ENCODE measurements around the gene ASB18.

DNA sequence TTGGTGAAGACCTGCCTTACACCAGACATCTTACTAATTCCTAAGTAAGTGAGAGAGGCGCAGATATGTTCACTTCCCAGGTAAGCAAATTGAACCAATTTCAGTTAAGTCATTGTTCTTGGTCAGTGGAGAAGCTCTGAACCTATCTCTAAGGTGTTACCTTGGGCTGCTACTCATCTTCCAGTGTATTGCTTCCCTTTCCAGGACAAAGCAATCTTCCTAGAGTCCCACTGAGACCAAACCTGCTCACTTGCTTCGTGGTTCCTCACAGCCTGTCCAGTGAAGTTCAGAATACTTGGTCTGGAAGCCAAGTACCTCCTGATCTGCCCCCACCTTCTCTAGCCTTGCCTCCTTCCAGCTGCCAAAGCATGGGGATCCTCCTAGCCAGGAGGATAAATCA, 73.5 kb downstream of the ASB18 start:
- TF ChIP-seq, protein P1, sequence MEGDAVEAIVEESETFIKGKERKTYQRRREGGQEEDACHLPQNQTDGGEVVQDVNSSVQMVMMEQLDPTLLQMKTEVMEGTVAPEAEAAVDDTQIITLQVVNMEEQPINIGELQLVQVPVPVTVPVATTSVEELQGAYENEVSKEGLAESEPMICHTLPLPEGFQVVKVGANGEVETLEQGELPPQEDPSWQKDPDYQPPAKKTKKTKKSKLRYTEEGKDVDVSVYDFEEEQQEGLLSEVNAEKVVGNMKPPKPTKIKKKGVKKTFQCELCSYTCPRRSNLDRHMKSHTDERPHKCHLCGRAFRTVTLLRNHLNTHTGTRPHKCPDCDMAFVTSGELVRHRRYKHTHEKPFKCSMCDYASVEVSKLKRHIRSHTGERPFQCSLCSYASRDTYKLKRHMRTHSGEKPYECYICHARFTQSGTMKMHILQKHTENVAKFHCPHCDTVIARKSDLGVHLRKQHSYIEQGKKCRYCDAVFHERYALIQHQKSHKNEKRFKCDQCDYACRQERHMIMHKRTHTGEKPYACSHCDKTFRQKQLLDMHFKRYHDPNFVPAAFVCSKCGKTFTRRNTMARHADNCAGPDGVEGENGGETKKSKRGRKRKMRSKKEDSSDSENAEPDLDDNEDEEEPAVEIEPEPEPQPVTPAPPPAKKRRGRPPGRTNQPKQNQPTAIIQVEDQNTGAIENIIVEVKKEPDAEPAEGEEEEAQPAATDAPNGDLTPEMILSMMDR (conservative IDR thresholded peaks at IDR 0.05; ENCODE audit: low read depth in 2 of 2), result no peak
- TF ChIP-seq EZH2 (IDR thresholded peaks at IDR 0.05; ENCODE audit: low read depth, unreplicated experiment) (no peak), ZNF331 (CRISPR knock-in tag; IDR thresholded peaks at IDR 0.05; ENCODE audit: low read depth) (no peak), POLR2AphosphoS5 (IDR thresholded peaks at IDR 0.05; ENCODE audit: low read depth) (no peak), JUNB (IDR thresholded peaks at IDR 0.05; ENCODE audit: unreplicated experiment) (no peak), CREB1 (CRISPR knock-in tag; IDR thresholded peaks at IDR 0.05; ENCODE audit: low read depth) (no peak), EZH2phosphoT487 (IDR thresholded peaks at IDR 0.05; ENCODE audit: unreplicated experiment) (no peak), STAT1 (IDR thresholded peaks at IDR 0.05; ENCODE audit: unreplicated experiment) (no peak)
- TF ChIP-seq, protein P2, sequence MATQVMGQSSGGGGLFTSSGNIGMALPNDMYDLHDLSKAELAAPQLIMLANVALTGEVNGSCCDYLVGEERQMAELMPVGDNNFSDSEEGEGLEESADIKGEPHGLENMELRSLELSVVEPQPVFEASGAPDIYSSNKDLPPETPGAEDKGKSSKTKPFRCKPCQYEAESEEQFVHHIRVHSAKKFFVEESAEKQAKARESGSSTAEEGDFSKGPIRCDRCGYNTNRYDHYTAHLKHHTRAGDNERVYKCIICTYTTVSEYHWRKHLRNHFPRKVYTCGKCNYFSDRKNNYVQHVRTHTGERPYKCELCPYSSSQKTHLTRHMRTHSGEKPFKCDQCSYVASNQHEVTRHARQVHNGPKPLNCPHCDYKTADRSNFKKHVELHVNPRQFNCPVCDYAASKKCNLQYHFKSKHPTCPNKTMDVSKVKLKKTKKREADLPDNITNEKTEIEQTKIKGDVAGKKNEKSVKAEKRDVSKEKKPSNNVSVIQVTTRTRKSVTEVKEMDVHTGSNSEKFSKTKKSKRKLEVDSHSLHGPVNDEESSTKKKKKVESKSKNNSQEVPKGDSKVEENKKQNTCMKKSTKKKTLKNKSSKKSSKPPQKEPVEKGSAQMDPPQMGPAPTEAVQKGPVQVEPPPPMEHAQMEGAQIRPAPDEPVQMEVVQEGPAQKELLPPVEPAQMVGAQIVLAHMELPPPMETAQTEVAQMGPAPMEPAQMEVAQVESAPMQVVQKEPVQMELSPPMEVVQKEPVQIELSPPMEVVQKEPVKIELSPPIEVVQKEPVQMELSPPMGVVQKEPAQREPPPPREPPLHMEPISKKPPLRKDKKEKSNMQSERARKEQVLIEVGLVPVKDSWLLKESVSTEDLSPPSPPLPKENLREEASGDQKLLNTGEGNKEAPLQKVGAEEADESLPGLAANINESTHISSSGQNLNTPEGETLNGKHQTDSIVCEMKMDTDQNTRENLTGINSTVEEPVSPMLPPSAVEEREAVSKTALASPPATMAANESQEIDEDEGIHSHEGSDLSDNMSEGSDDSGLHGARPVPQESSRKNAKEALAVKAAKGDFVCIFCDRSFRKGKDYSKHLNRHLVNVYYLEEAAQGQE (IDR thresholded peaks at IDR 0.05; ENCODE audit: unreplicated experiment), result no peak
- TF ChIP-seq, protein P3, sequence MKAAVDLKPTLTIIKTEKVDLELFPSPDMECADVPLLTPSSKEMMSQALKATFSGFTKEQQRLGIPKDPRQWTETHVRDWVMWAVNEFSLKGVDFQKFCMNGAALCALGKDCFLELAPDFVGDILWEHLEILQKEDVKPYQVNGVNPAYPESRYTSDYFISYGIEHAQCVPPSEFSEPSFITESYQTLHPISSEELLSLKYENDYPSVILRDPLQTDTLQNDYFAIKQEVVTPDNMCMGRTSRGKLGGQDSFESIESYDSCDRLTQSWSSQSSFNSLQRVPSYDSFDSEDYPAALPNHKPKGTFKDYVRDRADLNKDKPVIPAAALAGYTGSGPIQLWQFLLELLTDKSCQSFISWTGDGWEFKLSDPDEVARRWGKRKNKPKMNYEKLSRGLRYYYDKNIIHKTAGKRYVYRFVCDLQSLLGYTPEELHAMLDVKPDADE (IDR thresholded peaks at IDR 0.05), result no peak

Data from GM23338 (cell line).